ENCODE data around the gene OAT.

Gene OAT

DNA sequence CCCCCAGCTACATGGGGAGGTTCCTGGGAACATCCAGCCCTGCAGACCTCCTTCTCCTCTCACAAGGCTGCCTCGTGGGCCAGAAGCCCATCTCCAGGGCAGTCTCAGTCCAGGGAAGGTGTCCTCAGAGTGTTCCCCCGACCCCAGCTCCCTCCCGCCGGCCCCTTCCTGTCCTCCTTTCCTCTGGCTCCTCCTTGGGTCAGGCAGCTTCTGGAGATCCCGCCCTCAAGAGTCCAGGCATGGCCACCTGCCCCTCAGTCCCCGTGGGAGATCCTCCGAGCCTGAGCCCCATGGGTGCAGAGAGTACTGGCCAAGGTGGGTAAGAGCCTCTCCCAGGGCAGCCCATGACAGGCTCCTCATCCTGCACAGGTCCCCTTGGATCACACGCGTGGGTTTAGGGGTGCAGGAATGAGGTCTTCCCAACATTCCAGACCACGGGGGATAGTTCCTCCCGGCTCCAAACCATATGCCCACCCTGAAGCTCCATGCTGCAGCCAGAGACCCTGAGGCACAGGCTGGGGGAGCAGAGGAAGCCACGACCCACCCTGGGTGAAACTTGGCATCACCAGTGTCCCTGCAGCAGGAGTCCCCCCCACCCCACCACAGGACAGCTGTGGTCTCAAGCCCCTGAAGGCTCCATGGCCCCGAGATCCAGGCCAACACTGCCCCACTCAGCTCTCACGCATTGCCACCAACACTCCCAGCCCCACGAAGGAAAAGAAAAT lies 65.5 kb downstream of the OAT start:
- H3K4me1 ChIP-seq (ENCODE audit: control insufficient read depth, insufficient read depth, low read length, poor library complexity, severe bottlenecking), result no peaks in the 10 kb centered on the region
- H3K27ac ChIP-seq (ENCODE audit: low read depth, low read length, severe bottlenecking), result no peak overlapping the region
- H3K4me3 ChIP-seq (ENCODE audit: extremely low read depth, insufficient read depth, low read length, poor library complexity, severe bottlenecking), result no peak overlapping the region
- H3K9me3 ChIP-seq (ENCODE audit: control insufficient read depth, low read length), result no peaks in the 10 kb centered on the region
- 87 to 93% methylated on average over 10 to 11 of the region's 15 CpGs for WGBS, 2 experiments (ENCODE audit: insufficient coverage in 2 of 2)
- no peaks in the 10 kb centered on the region for H3K36me3 ChIP-seq (ENCODE audit: control insufficient read depth, insufficient read depth, low read length)

- no peak overlapping the region for H3K4me3 ChIP-seq (ENCODE audit: extremely low read depth, insufficient read depth, low read length, poor library complexity, severe bottlenecking)
- no peaks in the 10 kb centered on the region for H3K36me3 ChIP-seq (ENCODE audit: control insufficient read depth, insufficient read depth, low read length)
- 92 to 94% methylated on average over 3 to 9 of the region's 10 CpGs for WGBS, 2 experiments (ENCODE audit: insufficient coverage in 2 of 2)
- H3K27ac ChIP-seq (ENCODE audit: low read depth, low read length, severe bottlenecking), result no peak overlapping the region
- H3K4me1 ChIP-seq (ENCODE audit: control insufficient read depth, insufficient read depth, low read length, poor library complexity, severe bottlenecking), result no peaks in the 10 kb centered on the region
- no peaks in the 10 kb centered on the region for H3K9me3 ChIP-seq (ENCODE audit: control insufficient read depth, low read length)
These were observed 67.1 kb downstream of the OAT start for GRCh38 chr10:124351481-124352220.

DNA sequence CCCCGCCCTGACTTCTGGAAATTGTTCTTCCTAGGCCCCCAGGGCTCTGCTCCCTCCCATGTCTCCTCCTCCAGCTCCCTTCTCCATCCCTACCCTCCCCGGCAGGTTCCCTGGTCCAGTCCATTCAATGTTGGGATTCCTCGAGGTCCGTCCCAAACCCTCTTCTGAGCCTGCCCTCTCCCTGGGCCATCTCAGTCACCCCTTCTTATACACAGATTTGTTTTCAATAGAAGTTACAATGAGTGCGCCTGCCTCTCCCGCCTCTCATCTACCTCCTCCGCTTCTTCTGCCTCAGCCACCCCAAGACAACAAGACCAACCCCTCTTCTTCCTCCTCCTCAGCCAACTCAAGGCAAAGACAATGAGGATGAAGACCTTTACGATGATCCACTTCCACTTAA lies 67.9 kb downstream of the OAT start:
- WGBS, 2 experiments (ENCODE audit: insufficient coverage in 2 of 2), result 89 to 97% methylated on average over 5 to 6 of the region's 8 CpGs
- Histone ChIP-seq H3K27ac (ENCODE audit: low read depth, low read length, severe bottlenecking) (no peak overlapping the region), H3K9me3 (ENCODE audit: control insufficient read depth, low read length) (no peaks in the 10 kb centered on the region), H3K4me1 (ENCODE audit: control insufficient read depth, insufficient read depth, low read length, poor library complexity, severe bottlenecking) (no peaks in the 10 kb centered on the region), H3K36me3 (ENCODE audit: control insufficient read depth, insufficient read depth, low read length) (no peaks in the 10 kb centered on the region), H3K4me3 (ENCODE audit: extremely low read depth, insufficient read depth, low read length, poor library complexity, severe bottlenecking) (no peak overlapping the region)

DNA sequence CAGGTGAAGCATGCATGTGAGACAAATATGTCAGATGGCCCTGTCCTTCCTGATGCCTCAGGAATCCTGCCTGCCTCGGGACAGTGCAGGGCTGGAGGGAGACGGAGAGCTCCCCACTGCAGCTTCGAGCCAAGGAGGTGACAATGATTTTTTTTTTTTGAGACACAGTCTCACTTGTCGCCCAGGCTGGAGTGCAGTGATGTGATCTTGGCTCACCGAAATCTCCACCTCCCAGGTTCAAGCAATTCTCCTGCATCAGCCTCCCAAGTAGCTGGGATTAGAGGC lies 68.8 kb downstream of the OAT start:
- 62 to 75% methylated on average over 3 to 4 of the region's 5 CpGs for WGBS, 2 experiments (ENCODE audit: insufficient coverage in 2 of 2)
- H3K9me3 ChIP-seq (ENCODE audit: control insufficient read depth, low read length), result no peaks in the 10 kb centered on the region
- no peak overlapping the region for H3K27ac ChIP-seq (ENCODE audit: low read depth, low read length, severe bottlenecking)
- H3K4me3 ChIP-seq (ENCODE audit: extremely low read depth, insufficient read depth, low read length, poor library complexity, severe bottlenecking), result no peak overlapping the region
- H3K4me1 ChIP-seq (ENCODE audit: control insufficient read depth, insufficient read depth, low read length, poor library complexity, severe bottlenecking), result no peaks in the 10 kb centered on the region
- H3K36me3 ChIP-seq (ENCODE audit: control insufficient read depth, insufficient read depth, low read length), result no peaks in the 10 kb centered on the region

- no peaks in the 10 kb centered on the region for H3K9me3 ChIP-seq (ENCODE audit: control insufficient read depth, low read length)
- no peak overlapping the region for H3K27ac ChIP-seq (ENCODE audit: low read depth, low read length, severe bottlenecking)
- no peaks in the 10 kb centered on the region for H3K4me1 ChIP-seq (ENCODE audit: control insufficient read depth, insufficient read depth, low read length, poor library complexity, severe bottlenecking)
- no peak overlapping the region for H3K4me3 ChIP-seq (ENCODE audit: extremely low read depth, insufficient read depth, low read length, poor library complexity, severe bottlenecking)
- WGBS, 2 experiments (ENCODE audit: insufficient coverage in 2 of 2), result 81 to 87% methylated on average over 12 to 16 of the region's 16 CpGs
- H3K36me3 ChIP-seq (ENCODE audit: control insufficient read depth, insufficient read depth, low read length), result no peaks in the 10 kb centered on the region
These were observed 69.3 kb downstream of the OAT start for GRCh38 chr10:124349231-124349995.

GRCh38 chr10:124348801-124349200 lies 69.9 kb downstream of the OAT start:
- H3K4me1 ChIP-seq (ENCODE audit: control insufficient read depth, insufficient read depth, low read length, poor library complexity, severe bottlenecking), result no peaks in the 10 kb centered on the region
- WGBS, 2 experiments (ENCODE audit: insufficient coverage in 2 of 2), result 73 to 82% methylated on average over 5 to 8 of the region's 8 CpGs
- no peak overlapping the region for H3K27ac ChIP-seq (ENCODE audit: low read depth, low read length, severe bottlenecking)
- no peaks in the 10 kb centered on the region for H3K9me3 ChIP-seq (ENCODE audit: control insufficient read depth, low read length)
- H3K4me3 ChIP-seq (ENCODE audit: extremely low read depth, insufficient read depth, low read length, poor library complexity, severe bottlenecking), result no peak overlapping the region
- H3K36me3 ChIP-seq (ENCODE audit: control insufficient read depth, insufficient read depth, low read length), result no peaks in the 10 kb centered on the region

DNA sequence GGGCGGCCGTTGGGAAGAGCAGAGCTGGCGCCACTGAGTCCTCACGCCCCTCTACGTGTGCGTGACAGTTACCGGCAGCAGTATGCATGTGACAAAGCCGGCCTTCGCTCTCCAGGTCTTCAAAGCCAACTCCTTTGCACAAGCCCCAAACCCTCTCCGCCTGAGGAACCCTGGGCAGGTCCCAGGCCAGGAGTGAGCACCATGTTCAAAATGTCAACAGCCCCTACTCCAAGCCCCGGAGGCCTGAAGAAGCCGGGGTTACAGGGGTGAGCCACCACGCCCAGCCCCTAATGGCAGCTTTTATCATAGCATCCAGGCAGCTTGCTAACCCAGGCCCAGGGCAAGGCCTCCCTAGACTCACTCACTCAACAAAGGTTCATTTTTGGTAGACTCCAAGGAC lies 70.8 kb downstream of the OAT start:
- Histone ChIP-seq H3K4me1 (ENCODE audit: control insufficient read depth, insufficient read depth, low read length, poor library complexity, severe bottlenecking) (no peaks in the 10 kb centered on the region), H3K4me3 (ENCODE audit: extremely low read depth, insufficient read depth, low read length, poor library complexity, severe bottlenecking) (no peak overlapping the region), H3K27ac (ENCODE audit: low read depth, low read length, severe bottlenecking) (no peak overlapping the region), H3K9me3 (ENCODE audit: control insufficient read depth, low read length) (no peaks in the 10 kb centered on the region), H3K36me3 (ENCODE audit: control insufficient read depth, insufficient read depth, low read length) (no peaks in the 10 kb centered on the region)
- 88 to 90% methylated on average over 13 of the region's 13 CpGs for WGBS, 2 experiments (ENCODE audit: insufficient coverage in 2 of 2)

All from mesodermal cell (in vitro differentiated cells).